ENCODE measurements around the gene SCAMP2. TPM values are rescaled to one million over a fixed set of nuclear protein-coding genes. Genes with fewer than 3 reads are reported as not detected.

Gene SCAMP2
- total and polyA plus RNA-seq, 2 of the 13 experiments (the other 11 are each of a cell fraction or from before 2014, with no cell fraction given) = 34.8 to 121 TPM

GRCh38 chr15:74799856-74800558, 73.2 kb downstream of the SCAMP2 start (continued):
- TF ChIP-seq ZGPAT (CRISPR knock-in tag; IDR thresholded peaks at IDR 0.05) (peak; percentile 44; the same call in 1 of the 2 replicates), STAT5B (CRISPR knock-in tag; IDR thresholded peaks at IDR 0.05) (no peak), ARID5B (CRISPR knock-in tag; IDR thresholded peaks at IDR 0.05) (0 out of 2 replicates have a peak, but pooled peaks have one; percentile 18), CHCHD3 (CRISPR knock-in tag; IDR thresholded peaks at IDR 0.05) (0 out of 2 replicates have a peak, but pooled peaks have one; percentile 69), IKZF5 (CRISPR knock-in tag; IDR thresholded peaks at IDR 0.05) (peak; percentile 65; the same call in 1 of the 2 replicates), MIER3 (CRISPR knock-in tag; IDR thresholded peaks at IDR 0.05; ENCODE audit: borderline replicate concordance) (0 out of 2 replicates have a peak, but pooled peaks have one; percentile 52), ZNF292 (CRISPR knock-in tag; IDR thresholded peaks at IDR 0.05; ENCODE audit: borderline replicate concordance, low read depth) (no peak), ZBTB26 (CRISPR knock-in tag; IDR thresholded peaks at IDR 0.05; ENCODE audit: borderline replicate concordance) (0 out of 2 replicates have a peak, but pooled peaks have one; percentile 10), RAD21 (CRISPR knock-in tag; IDR thresholded peaks at IDR 0.05) (peak; percentile 96), TARDBP (CRISPR knock-in tag; IDR thresholded peaks at IDR 0.05) (0 out of 2 replicates have a peak, but pooled peaks have one; percentile 27), ZSCAN29 (CRISPR knock-in tag; conservative IDR thresholded peaks at IDR 0.05) (no peak), KDM2A (CRISPR knock-in tag; IDR thresholded peaks at IDR 0.05; ENCODE audit: borderline replicate concordance, low read depth) (peak; percentile 70; the same call in 1 of the 2 replicates), PHF21A (CRISPR knock-in tag; IDR thresholded peaks at IDR 0.05) (no peak), ZNF350 (CRISPR knock-in tag; IDR thresholded peaks at IDR 0.05; ENCODE audit: borderline replicate concordance, low read depth) (peak; percentile 60; the same call in 1 of the 2 replicates), MEIS1 (CRISPR knock-in tag; IDR thresholded peaks at IDR 0.05; ENCODE audit: borderline replicate concordance) (peak; percentile 53; the same call in 1 of the 2 replicates), NCOA1 (CRISPR knock-in tag; IDR thresholded peaks at IDR 0.05) (0 out of 2 replicates have a peak, but pooled peaks have one; percentile 41), ZNF556 (CRISPR knock-in tag; IDR thresholded peaks at IDR 0.05; ENCODE audit: borderline replicate concordance) (0 out of 2 replicates have a peak, but pooled peaks have one; percentile 33), YEATS2 (CRISPR knock-in tag; IDR thresholded peaks at IDR 0.05; ENCODE audit: borderline replicate concordance) (0 out of 2 replicates have a peak, but pooled peaks have one; percentile 28), HNF1B (CRISPR knock-in tag; IDR thresholded peaks at IDR 0.05) (peak; percentile 70)

Data from HepG2 (cell line).